ENCODE results near the gene TMEM115. TPM values are rescaled to one million over a fixed set of nuclear protein-coding genes. Genes with fewer than 3 reads are reported as not detected.
"Not testable (repeated sequence)": the region's sequence is repeated elsewhere in the genome, so short reads cannot be mapped to it uniquely, and the experiment has no call there.

The TMEM115 gene
- polyA plus RNA-seq, 3 donors = 30.9 to 35.9 (median 32.3) TPM

DNA sequence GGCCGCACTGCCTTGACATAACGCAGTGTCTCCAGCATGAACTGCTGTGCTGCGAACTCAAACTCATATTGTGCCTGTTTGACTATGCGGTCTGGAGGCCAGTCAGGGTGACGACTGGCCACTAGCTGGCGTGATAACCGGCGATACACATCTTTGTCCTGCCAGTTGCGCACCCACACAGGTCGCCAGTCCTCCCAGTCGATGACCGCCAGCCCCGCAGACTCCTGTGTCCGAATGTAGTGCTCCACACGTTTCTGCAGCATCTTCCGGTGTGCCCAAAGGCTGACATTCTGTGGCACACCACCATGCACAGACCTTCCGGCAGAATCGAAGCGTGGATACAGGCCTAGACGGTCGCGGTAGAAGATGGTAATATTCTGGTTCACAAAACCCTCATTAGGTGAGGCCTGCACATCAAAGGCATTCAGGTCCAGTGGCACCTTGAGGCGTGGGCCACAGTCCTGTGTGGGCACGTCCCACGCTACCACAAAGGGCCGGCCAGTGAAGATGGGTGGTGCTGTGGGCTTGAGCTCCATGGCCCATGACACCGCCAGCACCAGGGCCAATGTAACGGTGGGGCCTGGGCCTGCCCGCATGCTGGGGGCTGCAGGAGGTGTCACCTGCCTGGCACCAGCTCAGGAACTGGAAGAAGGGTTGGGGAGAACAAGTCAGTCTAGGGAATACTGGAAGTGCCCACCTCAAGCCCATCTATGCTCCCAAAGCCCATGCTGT is 39.3 kb downstream of the TMEM115 start:
- no peak for DNase-seq (ENCODE audit: low read depth in 3 of 3, low spot score in 2 of 3)

DNA sequence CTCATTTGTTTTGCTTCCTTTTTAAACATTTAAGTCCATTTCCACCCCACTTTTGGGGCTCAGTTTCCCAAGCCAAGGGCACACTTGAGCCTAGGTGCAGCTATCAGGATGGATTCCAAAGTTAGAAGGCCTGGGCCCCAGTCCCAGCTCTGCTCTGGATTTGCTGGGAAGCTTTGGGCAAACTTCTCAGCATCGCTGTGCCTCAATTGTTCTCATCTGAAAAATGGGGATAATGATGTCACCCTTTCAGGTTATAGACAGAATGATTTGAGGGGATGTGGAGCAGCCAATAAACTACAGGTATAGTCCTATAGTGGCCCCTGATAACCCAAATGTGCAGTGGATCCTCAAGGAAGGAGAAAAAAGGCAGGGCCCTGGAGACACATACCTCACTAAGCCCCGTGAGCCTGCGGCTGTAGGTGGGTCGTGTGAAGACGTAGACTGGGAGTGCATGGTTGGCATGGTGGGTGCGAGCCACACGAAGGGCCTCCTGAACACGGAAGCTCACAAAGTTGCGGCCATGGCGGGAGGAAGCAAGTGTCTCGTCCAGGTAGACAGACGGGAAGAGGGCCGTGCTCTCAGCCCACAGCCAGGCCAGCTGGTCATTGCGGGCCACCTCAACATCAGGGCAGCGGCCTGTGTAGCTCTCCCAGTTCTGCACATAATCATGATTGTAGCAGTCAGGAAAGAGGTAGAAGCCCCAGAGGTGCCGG is 40.0 kb downstream of the TMEM115 start:
- DNase-seq (ENCODE audit: low read depth in 3 of 3, low spot score in 2 of 3) = no peak

GRCh38 chr3:50318615-50319014 is 40.7 kb downstream of the TMEM115 start:
- DNase-seq (ENCODE audit: low read depth in 3 of 3, low spot score in 2 of 3) = no peak

- DNase-seq (ENCODE audit: low read depth in 3 of 3, low spot score in 2 of 3) = no peak
These were observed 41.2 kb downstream of the TMEM115 start for GRCh38 chr3:50318163-50318562.

GRCh38 chr3:50317300-50317699 is 42.0 kb downstream of the TMEM115 start:
- no peak for DNase-seq (ENCODE audit: low read depth in 3 of 3, low spot score in 2 of 3)

DNA sequence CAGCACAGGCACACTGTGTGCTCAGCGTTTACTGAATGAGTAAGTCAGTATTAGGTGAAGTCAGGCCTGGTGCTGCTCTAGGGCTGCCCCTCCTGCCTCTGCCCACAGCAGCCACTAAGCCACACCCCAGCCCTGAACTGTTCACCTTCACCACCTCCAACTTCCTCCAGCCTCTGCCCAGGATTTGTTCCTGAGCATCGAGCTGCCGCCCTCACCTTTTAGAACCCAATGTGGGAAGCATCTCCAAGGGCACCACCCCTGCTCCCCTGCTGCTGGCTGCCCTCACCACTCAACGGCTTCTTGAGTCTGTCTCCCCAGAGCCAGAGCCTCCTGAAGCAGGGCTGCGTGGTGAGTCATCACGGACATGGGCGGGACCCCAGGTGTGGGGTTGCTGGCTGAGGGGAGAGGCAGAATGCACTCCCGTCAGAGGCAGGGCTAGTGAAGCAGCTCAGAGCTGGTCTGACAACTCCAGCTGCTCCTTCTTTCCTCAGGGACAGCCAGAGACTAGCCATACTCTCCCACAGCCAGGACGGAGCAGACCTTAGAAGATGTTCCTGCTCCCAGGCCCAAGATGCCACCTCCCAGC is 42.6 kb downstream of the TMEM115 start:
- DNase-seq (ENCODE audit: low read depth in 3 of 3, low spot score in 2 of 3) = no peak

DNA sequence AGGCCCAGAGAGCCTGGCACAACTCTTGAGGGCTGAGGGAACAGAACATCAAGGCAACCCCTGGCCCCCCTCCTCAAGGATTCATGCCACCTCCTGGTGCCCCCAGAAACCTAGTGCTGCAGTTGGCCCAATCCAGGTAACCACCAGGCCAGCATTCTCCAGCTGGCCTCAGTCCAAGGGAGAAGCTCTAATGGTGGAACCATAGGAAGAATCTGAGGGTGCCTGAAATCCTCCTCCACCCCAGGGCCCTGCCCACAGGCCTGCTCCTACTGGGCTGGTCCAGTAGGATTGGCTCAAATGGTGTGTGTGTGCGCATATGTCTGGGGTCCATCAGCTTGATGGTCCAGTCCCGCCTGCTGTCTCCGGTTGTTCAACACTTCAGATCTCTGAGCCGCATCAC is 44.5 kb downstream of the TMEM115 start:
- no peak for DNase-seq (ENCODE audit: low read depth in 3 of 3, low spot score in 2 of 3)

GRCh38 chr3:50314342-50314741 is 45.0 kb downstream of the TMEM115 start:
- no peak for DNase-seq (ENCODE audit: low read depth in 3 of 3, low spot score in 2 of 3)

DNA sequence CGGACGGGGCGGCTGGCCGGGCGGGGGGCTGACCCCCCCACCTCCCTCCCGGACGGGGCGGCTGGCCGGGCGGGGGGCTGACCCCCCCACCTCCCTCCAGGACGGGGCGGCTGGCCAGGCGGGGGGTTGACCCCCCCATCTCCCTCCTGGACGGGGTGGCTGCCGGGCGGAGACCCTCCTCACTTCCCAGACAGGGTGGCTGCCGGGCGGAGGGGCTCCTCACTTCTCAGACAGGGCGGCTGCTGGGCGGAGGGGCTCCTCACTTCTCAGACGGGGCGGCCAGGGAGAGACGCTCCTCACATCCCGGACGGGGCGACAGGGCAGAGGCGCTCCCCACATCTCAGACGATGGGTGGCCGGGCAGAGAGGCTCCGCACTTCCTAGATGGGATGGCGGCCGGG is 47.3 kb downstream of the TMEM115 start:
- DNase-seq (ENCODE audit: low read depth in 3 of 3, low spot score in 2 of 3) = not testable (repeated sequence)

Other genes starting within 250 kb of the TMEM115 start
- 10 to 100 TPM; 67.4 to 80.1 (median 70.8) TPM for gene SEMA3F, start 204.2 kb downstream of the TMEM115 start, polyA plus RNA-seq (ENCODE audit: insufficient read length in 3 of 3)
- gene GNAT1, start 167.9 kb downstream of the TMEM115 start, polyA plus RNA-seq (ENCODE audit: insufficient read length in 3 of 3) = not detected
- gene SLC38A3, start 154.2 kb downstream of the TMEM115 start, polyA plus RNA-seq (ENCODE audit: insufficient read length in 3 of 3) = 10 to 100 TPM in 1 of 3 donors, 1 to 10 TPM in 2; 5.0 to 11.0 (median 6.8) TPM
- gene GNAI2, start 123.3 kb downstream of the TMEM115 start, polyA plus RNA-seq (ENCODE audit: insufficient read length in 3 of 3) = 100 to 1,000 TPM; 211 to 230 (median 220) TPM
- 10 to 100 TPM; 75.2 to 77.0 (median 76.3) TPM for gene SEMA3B, start 90.4 kb downstream of the TMEM115 start, polyA plus RNA-seq (ENCODE audit: insufficient read length in 3 of 3)
- gene LSMEM2, start 80.4 kb downstream of the TMEM115 start, polyA plus RNA-seq (ENCODE audit: insufficient read length in 3 of 3) = under 1 TPM; 0.42 to 0.54 (median 0.50) TPM
- 10 to 100 TPM; 35.0 to 39.1 (median 37.7) TPM for gene IFRD2, start 67.1 kb downstream of the TMEM115 start, polyA plus RNA-seq (ENCODE audit: insufficient read length in 3 of 3)
- 1 to 10 TPM; 2.9 to 3.2 (median 3.1) TPM for gene HYAL3, start 60.1 kb downstream of the TMEM115 start, polyA plus RNA-seq (ENCODE audit: insufficient read length in 3 of 3)
- 1 to 10 TPM; 7.6 to 8.6 (median 8.2) TPM for gene NAA80, start 60.1 kb downstream of the TMEM115 start, polyA plus RNA-seq (ENCODE audit: insufficient read length in 3 of 3)
- 1 to 10 TPM; 6.3 to 7.1 (median 7.0) TPM for gene HYAL1, start 55.9 kb downstream of the TMEM115 start, polyA plus RNA-seq (ENCODE audit: insufficient read length in 3 of 3)
- 10 to 100 TPM; 62.7 to 74.3 (median 70.7) TPM for gene HYAL2, start 36.8 kb downstream of the TMEM115 start, polyA plus RNA-seq (ENCODE audit: insufficient read length in 3 of 3)
- 10 to 100 TPM; 22.6 to 25.7 (median 24.5) TPM for gene TUSC2, start 31.3 kb downstream of the TMEM115 start, polyA plus RNA-seq (ENCODE audit: insufficient read length in 3 of 3)
- gene RASSF1, start 18.7 kb downstream of the TMEM115 start, polyA plus RNA-seq (ENCODE audit: insufficient read length in 3 of 3) = 10 to 100 TPM; 16.1 to 17.0 (median 16.4) TPM
- gene ZMYND10, start 13.8 kb downstream of the TMEM115 start, polyA plus RNA-seq (ENCODE audit: insufficient read length in 3 of 3) = 1 to 10 TPM; 3.3 to 4.1 (median 3.4) TPM
- 10 to 100 TPM; 31.0 to 35.2 (median 33.8) TPM for gene NPRL2, start 8.7 kb downstream of the TMEM115 start, polyA plus RNA-seq (ENCODE audit: insufficient read length in 3 of 3)
- 10 to 100 TPM; 14.9 to 16.7 (median 15.6) TPM for gene CYB561D2, start 8.7 kb downstream of the TMEM115 start, polyA plus RNA-seq (ENCODE audit: insufficient read length in 3 of 3)
- gene CACNA2D2, start 144.1 kb upstream of the TMEM115 start, polyA plus RNA-seq (ENCODE audit: insufficient read length in 3 of 3) = 10 to 100 TPM; 13.9 to 16.1 (median 14.0) TPM
- 10 to 100 TPM; 14.0 to 16.8 (median 16.0) TPM for gene C3orf18, start 208.2 kb upstream of the TMEM115 start, polyA plus RNA-seq (ENCODE audit: insufficient read length in 3 of 3)
- 10 to 100 TPM; 19.5 to 20.8 (median 19.9) TPM for gene HEMK1, start 210.0 kb upstream of the TMEM115 start, polyA plus RNA-seq (ENCODE audit: insufficient read length in 3 of 3)